Myocyte (in vitro differentiated cells): ENCODE measurements around the gene QKI. TPM values are rescaled to one million over a fixed set of nuclear protein-coding genes. Genes with fewer than 3 reads are reported as not detected.
A peak's percentile ranks its signal among the peaks of the same experiment; 100 is the strongest.
"Not testable (repeated sequence)": the region's sequence is repeated elsewhere in the genome, so short reads cannot be mapped to it uniquely, and the experiment has no call there.

Experiments
- DNase-seq: peaks from one replicate; pipeline ENCODE4 v3.0.0-alpha.2; 2012; ENCODE audit warnings: low read depth
- total RNA-seq: library from RNA; depleted of rRNA; stranded (reverse); fragments of >200 nt; gene quantifications from 2 replicates; pipeline ENCODE4 v1.2.3, GENCODE V29; 2014

QKI gene
- total RNA-seq, 1 donor from 2014 or later = 423 TPM

DNA sequence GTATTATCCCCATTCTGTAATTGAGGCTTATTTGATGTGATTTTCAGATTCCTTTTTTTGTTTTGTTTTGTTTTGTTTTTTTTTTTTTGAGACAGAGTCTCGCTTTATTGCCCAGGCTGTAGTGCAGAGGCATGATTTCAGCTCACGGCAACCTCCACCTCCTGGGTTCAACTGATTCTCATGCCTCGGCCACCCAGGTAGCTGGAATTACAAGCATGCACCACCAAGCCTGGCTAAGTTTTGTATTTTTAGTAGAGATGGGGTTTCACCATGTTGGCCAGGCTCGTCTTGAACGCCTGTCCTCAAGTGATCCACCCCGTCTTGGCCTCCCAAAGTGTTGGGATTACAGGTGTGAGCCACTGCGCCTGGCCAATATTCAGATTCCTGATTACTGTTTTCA, 62.4 kb downstream of the QKI start:
- not testable (repeated sequence) for DNase-seq

- no peak for DNase-seq
Measured at GRCh38 chr6:163483107-163483506, 68.6 kb downstream of the QKI start.

- no peak for DNase-seq
Measured at GRCh38 chr6:163485388-163485851, 70.9 kb downstream of the QKI start.

DNA sequence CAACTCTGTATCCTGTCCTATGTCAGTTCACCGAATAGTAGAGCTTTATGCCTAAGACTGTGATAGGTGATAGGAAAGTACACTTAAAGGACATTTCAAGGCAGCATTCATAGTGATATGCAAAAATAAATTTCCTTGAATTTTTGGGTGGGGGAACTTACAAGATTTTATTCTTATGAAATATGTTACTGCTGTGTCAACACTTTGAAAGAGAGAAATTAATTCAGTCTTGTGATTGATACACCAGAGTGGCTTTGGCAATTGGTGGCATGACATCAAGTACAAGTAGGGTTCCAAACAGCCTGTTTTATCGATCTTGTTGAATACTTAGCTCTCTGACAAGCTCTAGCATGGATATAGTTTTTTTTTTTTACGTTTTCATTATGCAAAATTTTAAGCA, 72.3 kb downstream of the QKI start:
- no peak for DNase-seq

- no peak for DNase-seq
Measured at GRCh38 chr6:163487606-163488005, 73.1 kb downstream of the QKI start.

GRCh38 chr6:163489584-163489983, 75.1 kb downstream of the QKI start:
- peak; percentile 23 for DNase-seq

DNA sequence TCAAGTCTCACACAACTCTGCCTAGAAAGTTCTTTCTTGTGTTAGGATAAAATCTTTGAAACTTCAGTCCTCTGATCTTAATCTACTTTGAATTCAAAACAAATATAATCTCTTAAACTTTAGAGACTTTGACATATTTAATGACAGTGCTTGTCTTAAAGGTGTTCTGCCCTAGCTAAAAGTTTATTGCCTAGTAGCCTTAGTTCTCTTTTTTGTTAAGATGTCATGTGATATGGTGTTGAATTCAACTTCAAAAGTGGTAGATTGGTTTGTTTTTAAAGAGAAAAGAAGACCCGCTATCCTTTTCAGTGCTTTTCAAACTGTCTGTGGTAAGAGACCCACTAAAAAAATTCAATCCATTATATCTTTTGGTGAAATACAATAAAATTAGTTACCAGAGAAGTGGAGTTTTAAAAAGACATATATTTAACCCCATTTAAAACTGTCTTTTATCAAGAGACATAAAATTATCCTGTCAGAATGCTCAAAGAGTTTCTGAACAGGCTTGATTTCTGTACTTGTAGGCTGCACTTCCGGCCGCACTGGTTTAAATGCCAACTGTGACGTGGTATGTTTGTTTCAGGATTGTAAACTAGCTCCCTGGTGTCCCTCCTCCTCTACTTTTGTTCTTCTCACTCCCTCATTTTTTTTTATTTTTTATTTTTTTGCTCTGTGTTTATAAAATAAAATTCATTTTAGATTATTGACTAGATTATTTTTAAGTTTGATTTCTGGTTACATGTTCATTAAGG, 76.5 kb downstream of the QKI start:
- peak; percentile 67 for DNase-seq

DNA sequence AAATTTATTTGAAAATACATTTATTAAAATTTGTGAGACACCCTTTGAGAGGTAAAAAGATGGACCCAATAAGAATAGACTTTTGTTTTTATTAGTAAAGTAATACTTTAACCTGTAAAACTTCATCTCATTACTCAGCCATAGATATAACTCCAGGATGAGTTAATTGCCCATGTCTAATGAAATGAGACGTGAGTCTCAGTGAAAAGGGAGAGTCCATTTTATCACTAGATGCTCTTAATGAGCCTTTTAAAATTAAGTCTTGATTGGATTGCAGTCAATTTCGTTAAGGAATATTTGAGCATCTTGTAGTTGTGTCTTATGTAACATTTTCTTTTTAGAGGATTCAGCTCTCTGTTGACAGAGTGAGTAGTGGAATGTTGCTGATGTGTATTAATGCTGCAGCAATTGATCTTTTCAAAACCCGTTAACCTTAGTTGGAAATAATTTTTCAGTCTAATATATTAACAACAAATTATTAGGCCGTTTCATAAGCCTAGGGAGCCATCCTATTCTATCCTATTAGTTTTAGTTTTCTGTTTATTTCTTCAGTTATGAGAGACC, 77.3 kb downstream of the QKI start:
- DNase-seq = no peak

DNA sequence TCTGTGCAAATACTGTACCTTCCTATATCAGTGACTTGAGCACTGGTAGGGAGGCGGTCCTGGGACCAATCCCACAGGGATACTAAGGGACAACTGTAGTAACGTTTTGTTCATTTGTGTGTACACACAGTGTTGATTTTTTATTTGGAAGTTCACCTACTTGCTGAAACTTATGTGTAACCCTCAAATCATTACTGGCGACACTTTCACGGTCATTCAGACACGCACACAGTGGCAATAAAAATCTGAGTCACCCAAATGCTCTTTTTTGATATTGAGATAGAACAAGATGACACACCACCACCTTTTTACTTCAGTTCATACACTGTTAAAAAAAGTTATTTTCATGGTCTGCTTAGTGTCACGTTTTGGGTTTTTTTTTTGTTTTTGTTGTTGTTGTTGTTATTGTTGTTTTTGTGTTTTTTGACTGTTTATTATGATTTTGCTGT, 79.8 kb downstream of the QKI start:
- DNase-seq = no peak

GRCh38 chr6:163496205-163496604, 81.7 kb downstream of the QKI start:
- no peak for DNase-seq

GRCh38 chr6:163500105-163500504, 85.6 kb downstream of the QKI start:
- DNase-seq = no peak

DNA sequence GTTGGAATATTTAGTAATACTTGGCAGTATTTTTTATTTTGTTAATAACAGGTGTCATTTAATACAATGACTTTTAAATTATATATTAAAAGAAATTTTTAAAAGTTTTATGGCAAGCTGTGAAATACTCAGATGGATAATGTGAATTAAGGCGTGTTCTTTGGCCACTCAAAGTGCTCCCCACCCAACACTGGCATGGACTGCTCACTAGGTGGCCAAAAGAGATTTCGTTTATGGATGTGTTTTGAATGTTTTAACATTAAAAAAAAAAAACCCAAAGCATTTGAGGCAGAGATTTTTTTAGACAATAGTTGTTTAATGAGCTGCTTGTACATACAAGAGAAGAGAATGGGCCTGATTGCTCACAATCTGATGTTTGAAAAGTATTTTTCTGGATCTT, 86.5 kb downstream of the QKI start:
- DNase-seq = no peak

DNA sequence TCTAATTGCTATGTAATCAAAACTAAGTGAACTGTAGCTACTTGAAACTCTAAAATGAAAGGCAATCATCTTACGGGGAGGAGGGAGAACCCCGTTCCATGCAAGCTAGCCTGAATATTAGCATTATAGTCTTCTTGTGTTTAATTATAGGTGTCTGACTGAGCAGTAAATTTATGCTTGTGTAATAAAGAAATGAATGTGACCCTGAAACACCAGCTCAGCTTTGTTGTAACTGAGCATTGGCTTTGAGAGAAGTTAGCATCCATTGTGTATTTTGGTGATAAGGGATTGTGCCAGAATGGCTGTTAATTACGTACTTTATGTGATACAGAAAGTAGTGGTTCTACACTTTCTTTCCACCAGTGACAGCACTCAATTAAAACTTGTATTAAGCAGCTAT, 86.9 kb downstream of the QKI start:
- no peak for DNase-seq

DNA sequence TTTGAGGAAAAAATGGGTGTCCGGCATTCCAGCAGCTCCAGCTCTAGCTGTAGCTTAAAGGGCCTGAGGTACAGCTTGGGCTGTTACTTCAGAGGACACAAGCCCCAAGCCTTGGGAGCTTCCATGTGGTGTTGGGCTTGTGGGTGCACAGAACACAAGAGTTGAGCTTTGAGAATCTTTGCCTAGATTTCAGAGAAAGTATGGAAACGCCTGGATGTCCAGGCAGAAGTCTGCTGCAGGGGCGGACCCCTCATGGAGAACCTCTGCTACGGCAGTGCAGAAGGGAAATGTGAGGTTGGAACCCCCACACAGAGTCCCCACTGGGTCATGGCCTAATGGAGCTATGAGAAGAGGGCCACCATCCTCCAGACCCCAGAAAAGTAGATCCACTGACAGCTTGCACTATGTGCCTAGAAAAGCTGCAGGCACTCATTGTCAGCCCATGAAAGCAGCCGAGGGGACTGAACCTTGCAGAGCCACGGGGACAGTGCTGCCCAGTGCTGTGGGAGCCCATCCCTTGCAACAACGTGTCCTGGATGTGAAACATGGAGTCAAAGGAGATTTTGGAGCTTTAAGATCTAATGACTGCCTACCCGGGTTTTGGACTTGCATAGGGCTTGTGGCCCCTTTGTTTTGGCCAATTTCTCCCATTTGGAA, 90.6 kb downstream of the QKI start:
- DNase-seq = no peak

DNA sequence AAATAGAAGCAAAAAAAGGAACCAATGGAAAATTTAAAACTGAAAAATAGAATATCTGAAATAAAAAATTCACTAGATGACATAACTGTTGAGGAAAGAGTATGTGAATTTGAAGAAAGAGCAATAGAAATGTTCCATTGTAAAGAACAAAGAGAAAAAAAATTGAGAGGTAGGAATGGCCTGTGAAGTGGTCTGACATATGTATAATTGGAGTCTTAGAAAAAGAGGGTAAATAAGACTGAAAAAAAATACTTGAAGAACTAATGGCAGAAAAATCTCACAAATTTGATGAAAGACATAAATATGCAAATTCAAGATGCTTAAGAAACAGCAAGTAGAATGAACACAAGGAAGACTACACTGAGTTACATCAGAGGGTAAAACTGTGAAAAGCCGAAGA, 93.4 kb downstream of the QKI start:
- no peak for DNase-seq

GRCh38 chr6:163513003-163513402, 98.5 kb downstream of the QKI start:
- DNase-seq = no peak

- DNase-seq = no peak
Measured at GRCh38 chr6:163513570-163514166, 99.2 kb downstream of the QKI start.

DNA sequence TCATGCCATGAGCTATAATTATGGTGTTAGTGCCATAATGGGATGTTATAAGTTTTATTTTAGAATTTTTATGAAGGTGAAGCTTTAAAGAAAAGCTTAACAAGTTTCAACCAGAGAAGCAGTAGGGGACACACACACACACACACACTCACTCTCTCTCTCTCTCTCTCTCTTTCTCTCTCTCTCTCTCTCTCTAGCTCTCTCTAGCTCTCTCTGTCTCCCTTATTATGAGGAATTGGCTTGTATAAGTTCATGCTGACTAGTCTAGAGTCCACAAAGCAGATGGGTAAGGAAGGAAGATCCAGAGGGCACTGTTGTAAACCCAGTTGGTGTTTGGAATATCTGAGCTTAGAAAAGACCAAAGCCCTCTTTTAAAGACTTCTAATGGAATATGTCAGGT, 102.4 kb downstream of the QKI start:
- DNase-seq = no peak

DNA sequence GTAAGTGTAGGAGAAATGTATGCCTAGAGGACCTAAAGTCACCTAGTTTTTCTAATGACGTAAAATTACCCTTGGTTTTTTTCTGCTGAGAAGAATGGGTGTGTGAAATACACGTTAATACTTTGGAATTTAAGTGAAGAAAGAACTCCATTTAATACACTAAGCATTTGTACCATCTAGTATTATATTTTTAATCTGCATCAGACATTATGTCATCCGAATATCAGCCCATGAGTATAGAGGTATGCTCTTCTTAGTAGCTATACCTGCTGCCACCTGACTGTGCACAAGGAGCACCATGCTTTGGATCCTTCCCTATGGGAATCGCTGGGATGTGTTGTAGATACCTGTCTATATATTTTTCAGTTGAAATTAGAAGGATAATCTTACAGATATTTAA, 106.4 kb downstream of the QKI start:
- DNase-seq = no peak

DNA sequence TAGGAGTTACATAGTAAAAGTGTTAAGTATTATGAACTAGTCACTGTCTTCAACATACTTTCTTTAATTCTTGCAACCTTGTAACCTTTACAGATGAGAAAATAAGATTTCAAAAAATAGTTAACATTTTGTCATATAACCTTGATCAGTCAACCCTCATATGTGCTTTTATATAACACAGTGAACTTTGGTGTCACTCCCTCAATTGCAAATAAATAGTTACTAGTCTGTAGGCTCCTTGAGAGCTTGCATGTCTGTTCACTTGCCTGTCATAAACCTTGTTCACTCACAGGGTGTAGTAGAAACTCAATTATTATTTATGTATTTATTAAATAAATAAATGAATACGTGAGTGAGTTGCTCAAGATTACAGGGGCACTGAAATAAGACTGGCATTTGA, 107.5 kb downstream of the QKI start:
- no peak for DNase-seq

DNA sequence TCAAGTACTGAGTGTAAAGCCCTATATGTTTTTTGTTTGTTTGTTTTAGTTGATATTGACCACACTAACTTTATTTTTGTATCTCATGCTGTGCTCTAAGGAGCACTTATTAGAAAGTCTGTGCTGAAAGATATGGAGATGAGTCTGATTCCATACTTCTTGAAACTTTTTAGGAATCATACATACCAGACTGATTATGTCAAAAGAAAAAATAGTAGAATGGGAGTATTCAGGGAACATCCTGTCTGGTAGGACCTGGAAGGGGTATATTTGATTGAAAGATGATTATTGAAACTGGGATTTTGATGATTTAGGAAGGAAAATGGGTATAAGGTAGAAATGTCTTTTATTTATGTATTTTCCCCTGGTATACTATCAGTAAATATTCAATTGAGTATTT, 111.4 kb downstream of the QKI start:
- no peak for DNase-seq

DNA sequence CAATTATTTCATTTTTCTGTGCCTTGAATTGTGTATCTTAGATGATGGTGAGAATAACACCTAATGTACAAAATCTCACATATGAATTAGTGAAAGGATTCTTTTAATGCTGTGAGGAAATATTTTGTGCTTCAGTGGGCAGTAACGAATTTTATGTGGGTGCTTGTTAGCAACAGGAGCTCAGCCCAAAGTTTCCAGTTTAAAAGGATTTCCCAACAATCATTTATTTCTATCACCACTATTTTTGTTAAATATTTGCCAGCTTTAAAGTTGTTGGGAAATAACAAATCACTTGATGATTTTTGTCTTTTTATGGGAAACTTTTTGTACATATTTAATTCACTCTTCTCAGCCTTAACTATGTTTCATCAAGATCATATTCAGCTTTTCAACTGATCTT, 111.8 kb downstream of the QKI start:
- DNase-seq = no peak
